ENCODE data around the gene TMEM220.

DNA sequence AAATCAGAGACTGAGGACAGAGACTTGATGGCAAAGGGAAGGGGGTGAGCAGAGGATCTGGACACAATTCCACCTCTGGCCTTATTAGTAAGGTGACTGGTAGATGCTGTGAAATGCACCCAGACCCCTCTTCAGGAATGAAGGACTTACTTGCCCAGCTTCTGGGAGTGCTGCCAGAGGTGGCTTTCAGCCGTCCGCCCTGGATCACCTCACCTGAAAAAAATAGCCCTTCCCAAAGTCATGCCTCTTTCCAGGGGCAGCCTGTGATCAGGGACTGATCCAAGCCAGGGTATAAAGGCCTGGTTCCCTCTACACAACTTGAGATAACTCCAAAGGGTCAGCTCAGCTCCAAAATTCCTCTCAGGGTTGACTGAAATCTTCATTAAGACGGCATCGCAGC, 20.4 kb upstream of the TMEM220 start:
- TF ChIP-seq POLR2A (IDR thresholded peaks at IDR 0.05) = no peak
- TF ChIP-seq, protein P1, sequence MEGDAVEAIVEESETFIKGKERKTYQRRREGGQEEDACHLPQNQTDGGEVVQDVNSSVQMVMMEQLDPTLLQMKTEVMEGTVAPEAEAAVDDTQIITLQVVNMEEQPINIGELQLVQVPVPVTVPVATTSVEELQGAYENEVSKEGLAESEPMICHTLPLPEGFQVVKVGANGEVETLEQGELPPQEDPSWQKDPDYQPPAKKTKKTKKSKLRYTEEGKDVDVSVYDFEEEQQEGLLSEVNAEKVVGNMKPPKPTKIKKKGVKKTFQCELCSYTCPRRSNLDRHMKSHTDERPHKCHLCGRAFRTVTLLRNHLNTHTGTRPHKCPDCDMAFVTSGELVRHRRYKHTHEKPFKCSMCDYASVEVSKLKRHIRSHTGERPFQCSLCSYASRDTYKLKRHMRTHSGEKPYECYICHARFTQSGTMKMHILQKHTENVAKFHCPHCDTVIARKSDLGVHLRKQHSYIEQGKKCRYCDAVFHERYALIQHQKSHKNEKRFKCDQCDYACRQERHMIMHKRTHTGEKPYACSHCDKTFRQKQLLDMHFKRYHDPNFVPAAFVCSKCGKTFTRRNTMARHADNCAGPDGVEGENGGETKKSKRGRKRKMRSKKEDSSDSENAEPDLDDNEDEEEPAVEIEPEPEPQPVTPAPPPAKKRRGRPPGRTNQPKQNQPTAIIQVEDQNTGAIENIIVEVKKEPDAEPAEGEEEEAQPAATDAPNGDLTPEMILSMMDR (IDR thresholded peaks at IDR 0.05) = no peak

Measured in esophagus squamous epithelium (tissue), 4 donors.